Gastrocnemius medialis (tissue), 4 donors: ENCODE results near the gene TMEM229B. TPM values are rescaled to one million over a fixed set of nuclear protein-coding genes. Genes with fewer than 3 reads are reported as not detected.

Source experiments
- ATAC-seq, 2 donors: fragments of 150-250 bp; one replicate each; pipeline ENCODE4 v1.9.1; 2016
- DNase-seq, 2 donors: peaks; one replicate each; pipeline ENCODE4 v3.0.0-alpha.2; 2019
- H3K27ac ChIP-seq, 4 donors: fragments of 200-600 bp; sonication (generic); 1 replicate in 1 of 4; 2 replicates in 3 of 4; pipeline ENCODE4 v1.5.1; 2016 to 2018; ENCODE audit warnings: mild to moderate bottlenecking in 2 of 4, moderate library complexity in 1 of 4
- H3K27me3 ChIP-seq, 3 donors: fragments of 200-600 bp; sonication (generic) in 2 of 3; 1 replicate in 1 of 3; 2 replicates in 2 of 3; pipeline versions ENCODE4 v1.5.1 to v1.6.0; 2016 to 2019; ENCODE audit warnings: mild to moderate bottlenecking in 1 of 3, moderate library complexity in 1 of 3
- H3K36me3 ChIP-seq, 2 donors: fragments of 200-600 bp; sonication (generic) in 1 of 2; one replicate each; pipeline ENCODE4 v1.5.1; 2017 to 2018
- H3K4me1 ChIP-seq, 2 donors: fragments of 200-600 bp; sonication (generic) in 1 of 2; one replicate each; pipeline ENCODE4 v1.5.1; 2016 to 2017; ENCODE audit warnings: mild to moderate bottlenecking in 2 of 2
- H3K4me3 ChIP-seq, 4 donors: fragments of 200-600 bp; sonication (generic) in 3 of 4; 1 replicate in 1 of 4; 2 replicates in 3 of 4; pipeline ENCODE4 v1.5.1; 2016 to 2019; ENCODE audit warnings: mild to moderate bottlenecking in 2 of 4
- H3K9me3 ChIP-seq, 3 donors: fragments of 200-600 bp; sonication (generic) in 2 of 3; 1 replicate in 1 of 3; 2 replicates in 2 of 3; pipeline ENCODE4 v1.5.1; 2016 to 2019
- CTCF ChIP-seq, 5 experiments: fragments of 450-650 bp in 3 of 5; fragments of 200-600 bp in 2 of 5; sonication (generic) in 2 of 5; IDR thresholded peaks in 4 of 5; conservative IDR thresholded peaks in 1 of 5; 1 replicate in 4 of 5; 2 replicates in 1 of 5; pipeline ENCODE4 v1.5.1; 2016 to 2019; ENCODE audit warnings: antibody characterized with exemption in 5 of 5, mild to moderate bottlenecking in 3 of 5, moderate library complexity in 3 of 5
- POLR2A ChIP-seq, 2 donors: fragments of 450-650 bp; IDR thresholded peaks; one replicate each; pipeline ENCODE4 v1.6.1; 2017; ENCODE audit warnings: antibody characterized with exemption in 2 of 2, mild to moderate bottlenecking in 2 of 2, moderate library complexity in 2 of 2
- in situ Hi-C, 4 donors: fragments of 200-750 bp; cut with MboI; loops; one replicate each; pipeline versions ENCODE4 v1.15.0 to v1.8.0; 2017; ENCODE audit warnings: low sequenced_read_pairs in 4 of 4
- intact Hi-C: fragments of 100-400 bp; cut with DNase I; formaldehyde crosslinking; loops from one replicate; pipeline ENCODE4 v1.15.1; 2023; ENCODE audit warnings: low total_unique reads
- total RNA-seq, 4 donors: library from RNA; depleted of rRNA; stranded (reverse); fragments of >200 nt; gene quantifications; one replicate each; pipeline versions ENCODE4 v1.1.0 to v1.2.3, GENCODE V29; 2016

TMEM229B gene
- total RNA-seq, 4 donors from 2014 or later = 0.07 to 3.3 (median 0.20) TPM; not detected in 1

DNA sequence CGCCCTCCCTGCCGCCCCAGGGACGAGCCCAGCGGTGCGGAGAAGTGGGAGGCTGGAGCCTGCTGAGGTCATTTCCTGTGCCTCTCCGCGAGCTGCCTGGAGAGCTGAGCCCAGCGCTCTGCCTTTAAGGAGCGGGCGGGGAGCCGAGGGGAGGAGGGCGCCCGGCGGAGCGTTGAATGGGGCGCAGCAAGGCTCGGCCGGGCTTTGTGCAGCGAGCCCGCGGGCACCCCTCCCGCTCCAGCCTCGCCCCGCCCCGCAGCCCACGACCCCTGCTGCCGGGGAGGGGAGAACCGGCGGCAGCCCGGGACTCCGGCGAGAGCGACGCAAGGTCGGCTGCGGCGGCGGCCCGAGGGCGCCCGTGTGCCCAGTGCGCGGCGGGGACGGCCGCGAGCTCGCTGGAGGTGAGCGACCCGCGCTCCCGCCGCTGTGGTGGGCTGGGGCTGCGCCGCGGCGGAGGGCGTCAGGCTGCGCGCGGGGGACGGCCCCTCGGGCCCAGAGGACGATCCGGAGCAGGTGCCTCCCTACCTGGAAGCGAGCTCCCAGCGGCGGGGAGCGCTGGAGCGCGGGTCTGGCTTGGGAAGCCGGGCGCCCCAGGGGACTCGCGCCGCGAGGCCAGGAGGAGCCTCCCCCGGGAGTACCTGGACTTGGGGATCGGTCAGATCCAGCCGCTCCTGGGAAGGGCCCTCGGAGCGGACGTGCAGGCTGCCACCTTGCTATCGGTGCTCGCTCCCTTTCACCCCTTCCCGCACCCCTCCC, 44.7 kb upstream of the TMEM229B start, which contains the start of gene PLEKHH1:
TSS of gene PLEKHH1 (plus strand) at position 293 of the 756 bp plus-strand sequence. CDS start 8,578 bp downstream, outside the sequence.
- Histone ChIP-seq H3K4me1 (peaks cover 4 to 5% of the 10 kb centered on the region in 2 donors), H3K4me3 (peak within 1 kb of the TSS; percentile 57 to 67 (median 60)), H3K9me3 (no peaks in the 10 kb centered on the region), H3K27ac (peak within 1 kb of the TSS in 3 of 4 donors; percentile 24 to 58 (median 43)), H3K36me3 (no peaks in the 10 kb centered on the region), H3K27me3 (no peaks in the 10 kb centered on the region)
- intact Hi-C loops = no loop called here
- DNase-seq (peak; percentile 35 to 38), ATAC-seq (peak; percentile 81 to 86)
- TF ChIP-seq CTCF (IDR thresholded peaks at IDR 0.05 in 4 of 5, conservative IDR thresholded peaks at IDR 0.05 in 1 of 5) = peak in 1 of 5 experiments; percentile 6
- peak; percentile 67 to 68 for TF ChIP-seq POLR2A (IDR thresholded peaks at IDR 0.05)
- in situ Hi-C loops = no loop called here

- no peak for TF ChIP-seq POLR2A (IDR thresholded peaks at IDR 0.05)
- no peak for TF ChIP-seq CTCF (IDR thresholded peaks at IDR 0.05 in 4 of 5, conservative IDR thresholded peaks at IDR 0.05 in 1 of 5)
- Histone ChIP-seq H3K4me1 (peaks cover 3 to 4% of the 10 kb centered on the region in 2 donors), H3K9me3 (no peaks in the 10 kb centered on the region), H3K27me3 (no peaks in the 10 kb centered on the region), H3K4me3 (peak overlapping the region; percentile 57 to 67 (median 60)), H3K36me3 (no peaks in the 10 kb centered on the region), H3K27ac (peak overlapping the region in 3 of 4 donors; percentile 24 to 58 (median 43))
- intact Hi-C loops = no loop called here
- ATAC-seq (no peak), DNase-seq (no peak)
- in situ Hi-C loops = no loop called here
Observed at GRCh38 chr14:67532606-67532997, 44.1 kb upstream of the TMEM229B start.

- H3K36me3 ChIP-seq = no peaks in the 10 kb centered on the region
- no peaks in the 10 kb centered on the region for H3K9me3 ChIP-seq
- no peak for TF ChIP-seq CTCF (IDR thresholded peaks at IDR 0.05 in 4 of 5, conservative IDR thresholded peaks at IDR 0.05 in 1 of 5)
- TF ChIP-seq POLR2A (IDR thresholded peaks at IDR 0.05) = no peak
- DNase-seq (no peak), ATAC-seq (no peak)
- no peak overlapping the region for H3K4me3 ChIP-seq
- intact Hi-C loops (loop anchor here (10.0 kb wide), 1 partner anchor 105 kb away; no protein-coding TSS in a partner anchor), in situ Hi-C loops (loop anchor here in 2 of 4 donors (5.0 to 10.0 kb wide), 2 partner anchors 37 to 175 kb away; partner anchors contain the start of gene RDH12 (in 1 of the 2))
- peaks cover 0 to 9% (median 0%) of the 10 kb centered on the region in 3 donors for H3K27me3 ChIP-seq
- no peak overlapping the region for H3K27ac ChIP-seq
- peaks cover 3 to 4% of the 10 kb centered on the region in 2 donors for H3K4me1 ChIP-seq
Observed at GRCh38 chr14:67529947-67530935, 41.7 kb upstream of the TMEM229B start.

DNA sequence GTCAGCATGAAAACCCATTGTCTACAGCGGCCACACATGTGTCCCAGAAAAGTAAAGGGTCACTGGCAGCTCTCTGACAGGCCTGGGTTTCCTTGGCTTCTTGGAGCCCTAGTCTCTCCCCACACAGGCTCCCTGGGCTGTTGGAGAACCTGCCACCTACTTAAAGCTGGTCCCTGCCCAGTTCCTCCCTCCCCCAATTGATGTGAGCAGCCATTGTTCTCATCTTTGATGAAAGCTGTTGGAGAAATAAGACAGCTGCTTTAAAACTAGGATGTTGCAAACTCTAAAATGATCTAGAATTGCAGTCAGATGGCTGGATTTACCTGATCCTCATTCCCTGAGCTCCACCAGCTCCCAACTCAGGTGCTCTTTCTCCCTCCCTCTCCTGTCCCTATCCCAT, 39.8 kb upstream of the TMEM229B start:
- no peaks in the 10 kb centered on the region for H3K36me3 ChIP-seq
- H3K9me3 ChIP-seq = no peaks in the 10 kb centered on the region
- H3K27me3 ChIP-seq = peaks cover 0 to 14% (median 2%) of the 10 kb centered on the region in 3 donors
- no peaks in the 10 kb centered on the region for H3K4me1 ChIP-seq
- in situ Hi-C loops (loop anchor here in 2 of 4 donors (5.0 to 10.0 kb wide), 2 partner anchors 39 to 177 kb away; partner anchors contain the start of gene RDH12 (in 1 of the 2)), intact Hi-C loops (loop anchor here (10.0 kb wide), 1 partner anchor 103 kb away; no protein-coding TSS in a partner anchor)
- no peak for TF ChIP-seq CTCF (IDR thresholded peaks at IDR 0.05 in 4 of 5, conservative IDR thresholded peaks at IDR 0.05 in 1 of 5)
- TF ChIP-seq POLR2A (IDR thresholded peaks at IDR 0.05) = no peak
- DNase-seq = no peak
- ATAC-seq = no peak
- no peak overlapping the region for H3K4me3 ChIP-seq
- no peak overlapping the region for H3K27ac ChIP-seq
